GM12878 (cell line): ENCODE data around the gene PRRG3. TPM values are rescaled to one million over a fixed set of nuclear protein-coding genes. Genes with fewer than 3 reads are reported as not detected.

Experiments
- polyA plus RNA-seq, 11 experiments: library from polyadenylated mRNA; depleted of rRNA in 4 of 11; unstranded in 6 of 11; stranded (reverse) in 5 of 11; fragments of >200 nt; fragmentation: Nextera tagmentation in 4 of 11; fragmentation: Illumina TruSeq in 1 of 11; extraction: Ambion mirVana in 4 of 11; extraction: Trizol in 1 of 11; gene quantifications; 1 replicate in 1 of 11; 2 replicates in 10 of 11; pipeline versions ENCODE4 v1.2.1 to v1.2.3, GENCODE V29; 2011 to 2016; ENCODE audit warnings: inconsistent platforms in 2 of 11, missing spikeins in 2 of 11, low read depth in 1 of 11
- total RNA-seq, 4 experiments: library from RNA; depleted of rRNA in 3 of 4; stranded (reverse); fragments of >200 nt in 3 of 4; fragmentation: Illumina TruSeq in 1 of 4; extraction: Trizol in 1 of 4; gene quantifications; 2 replicates each; pipeline versions ENCODE4 v1.2.1 to v1.2.3, GENCODE V29; 2013 to 2021

The PRRG3 gene
- total and polyA plus RNA-seq, 10 of the 15 experiments (the other 5 are each of a cell fraction or from before 2014, with no cell fraction given): under 0.01 TPM; not detected in 9

Other genes starting within 250 kb of the PRRG3 start
- gene PASD1, start 131.8 kb upstream of the PRRG3 start, total RNA-seq (2014; rRNA removed): under 0.01 TPM in 1 of 2 replicates, not detected in the other
- gene PASD1, start 131.8 kb upstream of the PRRG3 start, total RNA-seq (2014; rRNA removed; fragmentation: Illumina TruSeq; extraction: Trizol): not detected in 2 replicates
- gene PASD1, start 131.8 kb upstream of the PRRG3 start, total RNA-seq (2021): not detected in 2 replicates
- gene PASD1, start 131.8 kb upstream of the PRRG3 start, polyA plus RNA-seq (2011; rRNA removed): not detected in 2 replicates
- gene PASD1, start 131.8 kb upstream of the PRRG3 start, polyA plus RNA-seq (2014; fragmentation: Illumina TruSeq; extraction: Trizol): 0.01 TPM in 1 of 2 replicates, not detected in the other
- gene PASD1, start 131.8 kb upstream of the PRRG3 start, polyA plus RNA-seq (2014; fragmentation: Nextera tagmentation; extraction: Ambion mirVana): not detected
- gene PASD1, start 131.8 kb upstream of the PRRG3 start, polyA plus RNA-seq (2014; rRNA removed): not detected in 2 replicates
- gene PASD1, start 131.8 kb upstream of the PRRG3 start, polyA plus RNA-seq (2016; fragmentation: Nextera tagmentation; extraction: Ambion mirVana): not detected
- gene FATE1, start 20.6 kb downstream of the PRRG3 start, total RNA-seq (2014; rRNA removed): not detected in 2 replicates
- gene FATE1, start 20.6 kb downstream of the PRRG3 start, total RNA-seq (2014; rRNA removed; fragmentation: Illumina TruSeq; extraction: Trizol): not detected in 2 replicates
- not detected in 2 replicates for gene FATE1, start 20.6 kb downstream of the PRRG3 start, total RNA-seq (2021)
- gene FATE1, start 20.6 kb downstream of the PRRG3 start, polyA plus RNA-seq (2011; rRNA removed): not detected in 2 replicates
- not detected in 2 replicates for gene FATE1, start 20.6 kb downstream of the PRRG3 start, polyA plus RNA-seq (2014; fragmentation: Illumina TruSeq; extraction: Trizol)
- gene FATE1, start 20.6 kb downstream of the PRRG3 start, polyA plus RNA-seq (2014; fragmentation: Nextera tagmentation; extraction: Ambion mirVana): not detected
- gene FATE1, start 20.6 kb downstream of the PRRG3 start, polyA plus RNA-seq (2014; rRNA removed): not detected in 2 replicates
- under 1 TPM; 0.26 to 0.28 TPM for gene FATE1, start 20.6 kb downstream of the PRRG3 start, polyA plus RNA-seq (2016; fragmentation: Nextera tagmentation; extraction: Ambion mirVana)
- not detected in 2 replicates for gene CNGA2, start 39.3 kb downstream of the PRRG3 start, total RNA-seq (2014; rRNA removed)
- not detected in 2 replicates for gene CNGA2, start 39.3 kb downstream of the PRRG3 start, total RNA-seq (2014; rRNA removed; fragmentation: Illumina TruSeq; extraction: Trizol)
- not detected in 2 replicates for gene CNGA2, start 39.3 kb downstream of the PRRG3 start, total RNA-seq (2021)
- gene CNGA2, start 39.3 kb downstream of the PRRG3 start, polyA plus RNA-seq (2011; rRNA removed): not detected in 2 replicates
- gene CNGA2, start 39.3 kb downstream of the PRRG3 start, polyA plus RNA-seq (2014; fragmentation: Illumina TruSeq; extraction: Trizol): not detected in 2 replicates
- gene CNGA2, start 39.3 kb downstream of the PRRG3 start, polyA plus RNA-seq (2014; fragmentation: Nextera tagmentation; extraction: Ambion mirVana): not detected
- gene CNGA2, start 39.3 kb downstream of the PRRG3 start, polyA plus RNA-seq (2014; rRNA removed): not detected in 2 replicates
- not detected for gene CNGA2, start 39.3 kb downstream of the PRRG3 start, polyA plus RNA-seq (2016; fragmentation: Nextera tagmentation; extraction: Ambion mirVana)
- not detected in 2 replicates for gene MAGEA4, start 217.4 kb downstream of the PRRG3 start, total RNA-seq (2014; rRNA removed)
- gene MAGEA4, start 217.4 kb downstream of the PRRG3 start, total RNA-seq (2014; rRNA removed; fragmentation: Illumina TruSeq; extraction: Trizol): not detected in 2 replicates
- gene MAGEA4, start 217.4 kb downstream of the PRRG3 start, total RNA-seq (2021): not detected in 2 replicates
- gene MAGEA4, start 217.4 kb downstream of the PRRG3 start, polyA plus RNA-seq (2011; rRNA removed): 0.06 TPM in 1 of 2 replicates, not detected in the other
- not detected in 2 replicates for gene MAGEA4, start 217.4 kb downstream of the PRRG3 start, polyA plus RNA-seq (2014; fragmentation: Illumina TruSeq; extraction: Trizol)
- not detected for gene MAGEA4, start 217.4 kb downstream of the PRRG3 start, polyA plus RNA-seq (2014; fragmentation: Nextera tagmentation; extraction: Ambion mirVana)
- not detected in 2 replicates for gene MAGEA4, start 217.4 kb downstream of the PRRG3 start, polyA plus RNA-seq (2014; rRNA removed)
- gene MAGEA4, start 217.4 kb downstream of the PRRG3 start, polyA plus RNA-seq (2016; fragmentation: Nextera tagmentation; extraction: Ambion mirVana): not detected